Measurements from ENCODE around the gene IFT74.

- TF ChIP-seq CTCF (IDR thresholded peaks at IDR 0.05) (no peak), POLR2A (IDR thresholded peaks at IDR 0.05) (peak; percentile 19 to 45)
Observed at GRCh38 chr9:27005491-27005890, 49.3 kb downstream of the IFT74 start, which contains the start of gene LRRC19.
